GM21526 (cell line): ENCODE measurements around the gene NAA25.
"Not testable (repeated sequence)": the region's sequence is repeated elsewhere in the genome, so short reads cannot be mapped to it uniquely, and the experiment has no call there.

Source experiments
- ATAC-seq: cut with Tn5 transposase; IDR thresholded peaks from one replicate; pipeline ENCODE4 v1.9.1; 2021; ENCODE audit warnings: moderate library complexity; ENCODE audit not compliant: unreplicated experiment, low FRiP score

The NAA25 gene

GRCh38 chr12:112117685-112118084, 9.1 kb upstream of the NAA25 start:
- no peak for ATAC-seq

GRCh38 chr12:112116232-112117060, 7.9 kb upstream of the NAA25 start:
- ATAC-seq = no peak

GRCh38 chr12:112115259-112116045, 6.9 kb upstream of the NAA25 start:
- ATAC-seq = no peak

GRCh38 chr12:112112409-112113133, 4.0 kb upstream of the NAA25 start:
- ATAC-seq = no peak

GRCh38 chr12:112111931-112112330, 3.3 kb upstream of the NAA25 start:
- ATAC-seq = no peak

- ATAC-seq = not testable (repeated sequence)
These were observed 2.4 kb upstream of the NAA25 start for GRCh38 chr12:112110787-112111662.

GRCh38 chr12:112107306-112108201, 1.0 kb downstream of the NAA25 start:
- no peak for ATAC-seq

GRCh38 chr12:112105891-112106290, 2.7 kb downstream of the NAA25 start:
- ATAC-seq = no peak

- no peak for ATAC-seq
These were observed 4.7 kb downstream of the NAA25 start for GRCh38 chr12:112103758-112104503.

- not testable (repeated sequence) for ATAC-seq
These were observed 5.8 kb downstream of the NAA25 start for GRCh38 chr12:112102746-112103145.

- ATAC-seq = no peak
These were observed 6.5 kb downstream of the NAA25 start for GRCh38 chr12:112102127-112102526.

- not testable (repeated sequence) for ATAC-seq
These were observed 8.1 kb downstream of the NAA25 start for GRCh38 chr12:112100500-112100899.

GRCh38 chr12:112097641-112098040, 10.9 kb downstream of the NAA25 start:
- no peak for ATAC-seq

GRCh38 chr12:112096667-112097066, 11.9 kb downstream of the NAA25 start:
- ATAC-seq = no peak

- ATAC-seq = no peak
These were observed 12.5 kb downstream of the NAA25 start for GRCh38 chr12:112096070-112096469.

GRCh38 chr12:112091563-112091962, 17.0 kb downstream of the NAA25 start:
- no peak for ATAC-seq

GRCh38 chr12:112087851-112088250, 20.7 kb downstream of the NAA25 start:
- ATAC-seq = no peak

GRCh38 chr12:112087055-112087850, 21.3 kb downstream of the NAA25 start:
- no peak for ATAC-seq
